ENCODE measurements around the gene CPAMD8.
"Not testable (repeated sequence)": the region's sequence is repeated elsewhere in the genome, so short reads cannot be mapped to it uniquely, and the experiment has no call there.

The CPAMD8 gene

DNA sequence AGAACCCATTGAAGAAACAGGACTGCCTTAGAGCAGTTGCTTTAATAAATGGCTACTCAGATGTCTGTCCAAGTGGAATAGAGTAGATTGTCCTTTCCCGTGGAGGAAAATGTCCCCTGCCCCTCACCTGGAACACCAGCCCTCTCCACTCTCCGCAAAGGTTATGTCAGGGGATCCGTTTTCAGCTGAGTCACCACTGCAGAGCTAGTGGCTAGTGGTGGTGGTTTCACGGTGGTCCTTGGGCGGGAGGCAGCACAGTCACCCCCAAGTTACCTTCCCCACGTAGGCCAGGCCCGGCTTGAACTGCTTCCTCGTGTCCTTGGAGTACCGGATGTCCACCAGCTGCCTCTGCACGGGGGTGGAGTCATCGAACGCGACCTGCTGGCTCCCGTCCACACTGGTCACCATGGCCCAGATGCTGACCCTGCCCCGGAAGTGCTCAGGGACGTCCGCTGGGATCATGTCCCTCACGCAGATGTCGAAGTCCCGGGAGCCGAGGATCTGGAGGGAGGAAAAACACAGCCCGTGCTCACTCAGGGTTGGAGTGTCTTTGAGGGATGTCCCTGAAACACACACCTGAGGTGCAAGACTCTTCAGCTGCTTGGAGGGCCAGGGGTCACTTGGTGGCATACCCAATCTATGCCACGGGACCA is 29.6 kb downstream of the CPAMD8 start:
- DNase-seq = not testable (repeated sequence)

DNA sequence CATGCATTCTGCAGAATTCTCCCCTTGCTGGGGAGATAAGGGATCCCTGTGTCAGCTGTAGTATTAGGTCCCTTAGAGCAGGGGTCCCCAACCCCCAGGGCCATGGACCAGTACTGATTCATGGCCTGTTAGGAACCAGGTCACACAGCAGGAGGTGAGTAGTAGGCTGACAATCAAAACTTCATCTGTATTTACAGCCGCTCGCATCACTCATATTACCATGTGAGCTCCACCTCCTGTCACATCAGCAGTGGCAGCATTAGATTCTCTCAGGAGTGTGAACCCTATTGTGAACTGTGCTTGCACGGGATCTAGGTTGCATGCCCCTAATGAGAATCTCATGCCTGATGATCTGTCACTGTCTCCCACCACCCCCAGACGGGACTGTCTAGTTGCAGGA is 37.9 kb downstream of the CPAMD8 start:
- DNase-seq = no peak

DNA sequence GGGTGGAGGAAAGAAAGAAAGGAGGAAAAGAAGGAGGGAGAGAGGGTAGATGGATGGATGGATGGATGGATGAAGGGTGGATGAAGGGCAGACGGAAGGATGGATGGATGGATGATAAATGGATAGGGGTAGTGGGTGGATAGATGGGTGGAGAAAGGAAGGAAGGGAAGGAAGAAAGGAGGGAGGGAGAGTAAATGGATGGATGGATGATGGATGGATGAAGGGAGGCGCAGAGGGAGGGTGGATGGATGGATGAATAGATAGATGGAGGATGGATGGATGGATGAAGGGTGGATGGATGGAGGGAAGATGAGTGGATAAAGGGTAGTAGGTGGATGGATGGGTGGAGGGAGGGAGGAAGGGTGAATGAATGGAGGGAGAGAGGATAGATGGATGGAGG is 41.2 kb downstream of the CPAMD8 start:
- no peak for DNase-seq

DNA sequence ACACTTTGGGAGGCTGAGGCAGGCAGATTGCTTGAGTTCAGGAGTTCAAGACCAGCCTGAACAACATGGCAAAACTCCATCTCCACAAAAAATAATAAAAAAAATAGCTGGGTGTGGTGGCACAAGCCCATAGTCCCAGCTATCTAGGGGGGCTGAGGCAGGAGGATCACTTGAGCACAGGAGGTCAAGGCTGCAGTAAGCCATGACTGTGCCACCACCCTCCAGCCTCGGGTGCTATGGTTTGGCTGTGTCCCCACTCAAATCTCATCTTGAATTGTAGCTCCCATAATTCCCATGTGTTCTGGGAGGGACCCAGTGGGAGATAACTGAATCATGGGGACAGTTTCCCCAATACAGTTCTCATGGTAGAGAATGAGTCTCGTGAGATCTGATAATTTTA is 44.0 kb downstream of the CPAMD8 start:
- not testable (repeated sequence) for DNase-seq

DNA sequence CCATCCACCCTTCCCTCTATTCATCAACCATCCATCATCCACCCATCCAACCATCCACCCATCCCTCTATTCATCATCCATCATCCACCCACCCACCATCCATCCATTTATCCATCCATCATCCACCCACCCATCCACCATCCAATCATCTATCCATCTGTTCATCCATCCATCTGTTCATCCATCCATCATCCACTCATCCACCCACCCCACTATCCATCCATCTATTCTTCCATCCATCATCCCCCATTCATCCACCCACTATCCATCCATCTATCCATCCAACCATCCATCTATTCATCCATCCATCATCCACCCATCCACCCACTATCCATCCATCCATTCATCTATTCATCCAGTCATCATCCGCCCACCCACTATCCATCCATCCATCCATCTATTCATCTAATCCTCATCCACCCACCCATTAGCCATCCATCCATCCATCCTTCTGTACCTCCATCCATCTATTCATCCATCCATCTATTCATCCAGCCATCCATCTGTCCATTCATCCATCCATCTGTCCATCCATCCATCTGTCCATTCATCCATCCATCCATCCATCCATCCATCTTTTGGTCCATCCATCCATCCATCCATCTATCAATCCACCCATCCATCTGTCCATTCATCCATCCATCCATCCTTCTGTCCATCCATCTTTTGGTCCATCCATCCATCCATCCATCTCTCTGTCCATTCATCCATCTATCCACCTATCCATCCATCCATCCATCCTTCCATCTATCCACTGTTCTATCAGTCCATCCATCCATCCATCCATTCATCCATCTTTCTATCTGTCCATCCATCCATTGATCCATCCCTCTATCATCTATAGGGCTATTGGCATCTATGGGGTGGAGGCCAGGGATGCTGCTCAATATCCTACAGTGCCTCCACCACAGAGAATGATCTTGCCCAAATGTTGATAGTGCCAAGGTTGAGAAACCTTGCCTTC is 47.5 kb downstream of the CPAMD8 start:
- DNase-seq = no peak

DNA sequence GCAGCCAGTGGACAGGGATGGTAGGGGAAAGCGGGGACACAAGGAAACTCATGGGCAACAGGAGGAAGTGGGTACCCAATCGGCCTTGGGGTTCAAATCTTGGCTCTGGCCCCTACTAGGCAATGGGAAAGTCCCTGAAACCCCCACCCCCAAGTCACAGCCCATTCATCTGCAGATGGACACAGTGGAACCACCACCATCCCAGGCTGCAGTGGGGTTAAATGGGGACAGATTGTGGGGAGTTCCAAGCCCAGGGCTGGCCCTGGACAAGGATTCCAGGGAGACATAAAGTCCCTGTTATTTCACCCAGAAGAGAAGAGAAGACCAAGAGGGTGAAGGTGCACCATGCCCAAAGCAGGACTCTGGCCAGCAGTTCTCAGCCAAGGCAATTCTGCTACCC is 48.5 kb downstream of the CPAMD8 start:
- no peak for DNase-seq

DNA sequence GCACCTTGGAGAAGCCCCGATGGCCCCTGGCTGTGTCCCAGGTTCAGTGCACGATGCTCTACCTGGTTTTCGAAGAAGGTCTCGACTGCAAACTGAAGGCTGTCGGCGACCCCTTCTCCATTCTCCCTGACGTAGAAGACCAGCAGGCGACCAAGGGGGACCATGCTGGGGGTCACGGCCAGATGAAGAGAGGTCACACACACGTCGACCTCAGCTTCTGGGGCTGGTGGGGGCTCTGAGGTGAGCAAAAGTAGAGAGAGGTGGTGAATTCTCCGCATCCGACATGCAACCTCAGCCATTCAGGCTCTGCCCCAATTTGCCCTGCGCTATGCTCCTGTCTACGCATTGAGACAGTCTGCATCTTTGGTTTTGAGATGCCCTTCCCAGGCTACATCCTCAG is 49.3 kb downstream of the CPAMD8 start:
- DNase-seq = no peak

DNA sequence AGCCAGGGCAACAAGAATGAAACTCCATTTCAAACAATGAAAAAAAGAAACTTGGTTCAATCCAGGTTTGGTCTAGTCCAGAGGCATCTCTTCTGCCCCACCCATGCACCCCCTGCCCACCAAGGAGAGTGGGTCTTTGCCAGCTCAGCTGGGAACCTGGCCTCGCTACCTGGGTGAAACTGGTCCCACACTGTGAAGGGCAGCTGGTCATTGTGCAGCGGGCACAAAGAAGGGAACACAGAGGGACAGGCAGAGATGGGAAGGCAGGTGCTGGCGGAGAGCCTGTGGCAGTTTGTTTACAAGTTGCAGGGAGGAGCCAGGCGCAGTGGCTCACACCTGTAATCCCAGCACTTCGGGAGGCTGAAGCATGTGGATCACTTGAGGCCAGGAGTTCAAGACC is 50.2 kb downstream of the CPAMD8 start:
- no peak for DNase-seq

DNA sequence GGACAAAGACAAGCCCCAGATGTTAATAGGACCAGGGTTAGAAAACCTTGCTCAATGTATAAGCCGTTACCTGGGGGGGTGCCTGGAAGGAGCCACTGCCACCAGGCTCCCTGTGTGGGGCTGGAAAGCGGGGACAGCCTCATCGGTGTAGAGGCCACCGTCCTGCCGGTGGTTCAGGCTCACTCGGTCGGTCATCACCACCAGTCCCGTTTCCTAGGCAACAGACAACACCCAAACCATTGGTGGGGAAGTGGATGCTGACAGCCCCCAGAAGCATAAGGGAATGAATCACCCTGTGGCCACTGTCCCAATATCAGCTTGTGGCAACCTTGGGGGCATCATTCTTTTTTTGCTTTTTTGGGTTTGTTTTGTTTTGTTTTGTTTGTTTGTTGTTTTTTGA is 55.8 kb downstream of the CPAMD8 start:
- DNase-seq = no peak

DNA sequence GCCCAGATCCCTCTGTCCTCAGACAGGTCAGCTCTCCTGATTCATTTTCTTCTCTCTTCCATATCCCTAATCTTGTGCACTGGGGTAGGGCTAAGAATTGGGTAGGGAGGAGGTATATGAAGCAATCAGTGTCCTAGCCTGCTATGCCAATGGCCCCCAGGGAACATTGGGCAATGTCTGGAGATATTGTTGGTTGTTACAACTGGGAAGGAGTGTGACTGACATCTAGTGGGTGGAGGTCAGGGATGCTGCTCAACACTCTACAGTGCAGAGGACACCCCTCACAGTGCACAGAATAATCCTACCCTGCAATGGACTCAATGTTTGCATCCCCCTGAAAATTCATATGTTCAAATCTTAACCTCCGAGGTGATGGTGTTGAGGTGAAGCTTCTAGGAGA is 57.5 kb downstream of the CPAMD8 start:
- no peak for DNase-seq

DNA sequence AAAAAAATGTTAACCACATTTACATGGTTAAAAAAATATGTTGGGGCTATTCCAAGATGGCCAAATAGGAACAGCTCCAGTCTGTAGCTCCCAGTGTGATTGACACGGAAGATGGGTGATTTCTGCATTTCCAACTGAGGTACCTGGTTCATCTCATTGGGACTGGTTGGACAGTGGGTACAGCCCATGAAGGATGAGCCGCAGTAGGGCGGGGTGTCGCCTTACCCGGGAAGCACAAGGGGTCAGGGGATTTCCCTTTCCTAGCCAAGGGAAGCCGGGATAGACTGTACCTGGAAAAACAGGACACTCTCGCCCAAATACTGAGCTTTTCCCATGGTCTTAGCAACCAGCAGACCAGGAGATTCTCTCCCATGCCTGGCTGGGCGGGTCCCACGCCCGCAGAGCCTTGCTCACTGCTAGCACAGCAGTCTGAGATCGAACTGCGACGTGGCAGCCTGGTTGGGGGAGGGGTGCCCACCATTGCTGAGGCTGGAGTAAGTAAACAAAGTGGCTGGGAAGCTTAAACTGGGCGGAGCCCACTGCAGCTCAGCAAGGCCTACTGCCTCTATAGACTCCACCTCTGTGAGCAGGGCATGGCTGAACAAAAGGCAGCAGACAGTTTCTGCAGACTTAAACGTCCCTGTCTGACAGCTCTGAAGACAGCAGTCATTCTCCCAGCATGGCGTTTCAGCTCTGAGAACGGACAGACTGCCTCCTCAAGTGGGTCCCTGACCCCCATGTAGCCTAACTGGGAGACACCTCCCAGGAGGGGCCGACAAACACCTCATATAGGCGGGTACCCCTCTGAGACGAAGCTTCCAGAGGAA is 65.4 kb downstream of the CPAMD8 start:
- peak; percentile 24 for DNase-seq

DNA sequence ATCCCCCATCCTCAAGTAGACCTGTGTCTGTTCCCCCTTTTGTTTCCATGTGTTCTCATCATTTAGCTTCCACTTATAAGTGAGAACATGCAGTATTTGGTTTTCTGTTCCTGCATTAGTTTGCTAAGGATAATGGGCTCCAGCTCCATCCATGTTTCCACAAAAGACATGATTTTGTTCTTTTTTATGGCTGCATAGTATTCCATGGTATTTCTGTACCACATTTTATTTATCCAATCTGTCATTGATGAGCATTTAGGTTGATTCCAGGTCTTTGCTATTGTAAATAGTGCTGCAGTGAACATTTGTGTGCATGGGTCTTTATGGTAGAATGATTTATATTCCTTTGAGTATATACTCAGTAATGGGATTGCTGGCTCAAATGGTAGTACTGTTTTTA is 68.3 kb downstream of the CPAMD8 start:
- DNase-seq = not testable (repeated sequence)

DNA sequence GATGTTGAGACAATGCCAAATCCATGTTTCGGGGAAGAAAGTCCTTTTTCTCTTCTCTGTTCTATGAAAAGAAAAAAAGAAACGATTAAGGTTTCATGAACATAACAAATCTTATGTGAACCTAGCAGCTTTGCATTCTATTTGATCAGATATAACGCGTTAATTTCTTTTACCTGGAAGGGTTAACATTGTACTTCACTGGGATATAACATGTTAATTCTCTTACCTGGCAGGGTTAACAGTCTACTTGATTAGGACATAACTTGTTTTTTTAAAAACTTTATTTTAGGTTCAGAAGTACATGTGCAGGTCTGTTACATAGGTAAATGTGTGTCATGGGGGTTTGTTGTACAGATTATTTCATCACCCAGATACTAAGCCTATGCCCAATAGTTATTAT is 68.8 kb downstream of the CPAMD8 start:
- DNase-seq = no peak

DNA sequence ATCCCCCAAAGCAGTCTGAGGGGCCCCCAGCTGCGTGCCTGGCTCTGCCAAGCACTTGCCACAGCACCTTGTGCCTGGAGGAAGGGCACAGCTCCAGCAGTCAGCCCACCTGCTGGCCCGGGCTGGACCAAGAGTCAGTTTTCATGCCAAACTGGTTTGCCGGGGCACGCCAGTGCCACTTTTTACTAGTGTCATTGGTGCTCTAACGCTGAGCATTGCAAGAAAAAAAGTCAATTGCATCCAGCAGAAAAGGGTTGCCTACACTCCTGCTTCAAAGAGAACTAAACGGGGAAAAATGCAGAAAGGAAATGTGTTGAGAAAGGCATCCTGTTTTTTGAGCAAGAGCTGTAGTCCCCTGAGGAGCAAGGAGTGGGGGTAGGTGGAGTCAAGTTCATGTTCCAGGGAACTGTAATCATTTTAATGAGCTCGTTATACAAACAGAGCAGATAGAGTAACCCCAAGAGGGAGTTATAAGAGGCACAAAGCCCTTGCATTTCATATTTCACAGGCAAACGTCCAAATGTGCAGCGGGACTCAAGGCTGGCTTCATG is 69.4 kb downstream of the CPAMD8 start:
- DNase-seq = peak; percentile 42

DNA sequence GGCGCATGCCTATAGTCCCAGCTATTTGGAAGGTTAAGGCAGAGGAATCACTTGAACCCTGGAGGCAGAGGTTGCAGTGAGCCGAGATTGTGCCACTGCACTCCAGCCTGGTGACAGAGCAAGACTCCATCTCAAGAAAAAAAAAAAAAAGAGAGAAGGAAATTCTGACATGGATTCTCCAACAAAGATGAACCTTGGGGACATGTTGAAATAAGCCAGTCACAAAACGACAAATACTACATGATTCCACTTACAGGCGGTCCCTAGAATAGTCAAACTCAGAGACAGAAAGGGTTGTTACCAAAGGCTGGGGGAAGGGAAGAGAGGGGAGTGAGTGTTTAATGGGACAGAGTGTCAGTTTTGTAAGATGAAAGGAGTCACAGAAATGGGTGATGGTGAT is 71.4 kb downstream of the CPAMD8 start:
- DNase-seq = no peak

DNA sequence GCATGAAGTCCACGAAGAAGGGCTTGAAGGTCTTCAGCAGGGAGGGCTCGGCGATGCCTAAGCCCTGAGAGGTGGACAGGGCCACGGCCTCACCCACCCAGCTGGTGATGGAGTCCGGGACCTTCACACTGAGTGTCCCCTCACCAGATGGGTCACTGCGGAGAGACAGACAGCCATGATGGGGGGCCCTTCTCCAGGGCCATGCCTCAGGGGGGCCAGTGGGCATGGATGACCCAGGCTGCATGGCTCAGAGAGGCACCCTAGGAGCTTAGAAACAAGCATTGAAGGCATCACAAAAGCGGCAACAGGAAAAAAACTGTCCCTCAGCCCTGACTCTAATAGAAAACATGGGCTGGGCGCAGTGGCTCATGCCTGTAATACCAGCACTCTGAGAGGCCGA is 74.6 kb downstream of the CPAMD8 start:
- no peak for DNase-seq

DNA sequence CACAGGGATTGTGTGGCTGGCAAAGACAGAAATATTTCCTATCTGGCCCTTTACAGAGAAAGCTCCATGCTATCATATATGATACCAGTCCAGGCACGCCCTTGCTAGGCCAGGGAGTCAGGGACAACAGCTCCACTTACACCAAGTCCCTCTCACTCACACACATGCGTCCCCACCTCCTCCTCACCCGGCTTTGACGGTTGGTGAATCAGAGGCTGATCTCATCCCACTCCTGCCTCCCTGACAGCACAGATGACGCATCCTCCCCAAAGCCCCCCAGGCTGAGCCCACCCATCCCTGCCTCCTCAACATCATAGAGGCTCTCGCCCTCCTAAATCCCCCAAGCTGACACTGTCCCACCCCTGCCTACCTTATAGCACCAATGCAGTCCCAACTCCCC is 75.1 kb downstream of the CPAMD8 start:
- DNase-seq = no peak

DNA sequence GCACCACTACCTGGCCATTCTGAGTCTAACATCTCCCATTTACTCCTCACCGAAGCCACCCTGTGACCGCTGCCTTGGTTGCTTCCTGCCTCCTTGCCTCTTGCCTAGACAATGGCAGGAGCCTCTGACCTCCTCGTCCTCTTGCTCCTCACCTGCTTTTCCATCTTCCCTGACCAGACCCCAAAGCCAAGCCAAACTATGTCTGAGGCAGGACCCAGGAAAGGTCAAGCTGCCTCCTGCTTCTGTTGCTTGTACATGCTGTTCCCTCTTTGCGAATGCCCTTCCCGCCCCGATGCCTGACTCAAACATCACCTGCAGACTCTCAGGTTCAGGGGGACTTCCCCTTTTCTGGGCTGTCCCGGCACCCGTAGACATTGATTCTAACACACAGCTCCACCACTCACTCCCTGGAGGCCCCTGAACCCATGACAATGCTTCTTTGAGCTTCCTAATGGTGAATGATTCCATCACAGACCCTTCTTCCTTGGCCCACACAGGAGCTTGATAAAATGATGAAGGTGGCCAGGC is 77.0 kb downstream of the CPAMD8 start:
- DNase-seq = no peak

DNA sequence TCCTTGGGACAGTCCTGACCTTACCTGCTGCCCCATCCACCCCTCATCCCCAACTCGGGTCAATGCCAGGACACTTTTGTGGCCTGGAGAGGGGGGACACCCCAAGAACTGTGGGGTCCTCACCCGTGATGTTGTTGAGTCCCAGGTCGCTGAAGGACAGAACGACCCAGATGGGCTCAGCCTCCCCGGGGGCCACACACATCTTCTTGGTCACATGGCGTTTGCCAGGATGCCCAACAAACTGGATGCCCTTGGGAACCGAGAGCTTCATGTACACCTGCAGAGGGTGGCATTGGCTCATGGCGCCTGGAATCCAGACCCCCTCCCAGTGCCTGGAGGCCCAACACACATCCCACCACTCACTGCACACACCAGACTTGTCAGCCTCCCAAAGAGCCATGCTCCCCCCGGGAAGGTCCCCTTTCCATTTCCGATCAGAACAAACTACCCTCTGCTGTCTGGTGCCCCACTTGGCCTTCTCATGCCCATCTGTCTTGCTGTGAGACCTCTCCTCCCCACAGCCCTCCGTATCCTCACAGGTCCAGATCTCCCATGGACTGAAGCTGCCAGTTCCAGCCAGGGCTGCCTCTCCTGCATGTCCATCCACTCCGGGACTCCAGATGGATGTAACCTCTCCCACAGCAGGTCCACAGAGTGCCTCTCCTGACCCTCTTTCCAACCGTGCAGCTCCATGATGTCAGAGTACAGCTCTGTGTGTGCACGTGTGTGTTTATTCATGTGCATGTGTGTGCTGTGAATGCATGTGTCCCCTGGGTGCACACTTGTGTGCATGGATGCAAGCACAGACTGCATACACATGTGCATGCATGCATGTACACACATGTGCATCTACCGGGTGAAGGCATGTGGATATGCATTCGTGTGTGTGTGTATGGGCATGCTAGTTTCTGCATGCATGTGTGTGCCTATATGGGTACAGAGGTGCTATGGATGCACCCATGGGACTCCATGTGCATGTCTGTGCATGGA is 79.4 kb downstream of the CPAMD8 start:
- no peak for DNase-seq

DNA sequence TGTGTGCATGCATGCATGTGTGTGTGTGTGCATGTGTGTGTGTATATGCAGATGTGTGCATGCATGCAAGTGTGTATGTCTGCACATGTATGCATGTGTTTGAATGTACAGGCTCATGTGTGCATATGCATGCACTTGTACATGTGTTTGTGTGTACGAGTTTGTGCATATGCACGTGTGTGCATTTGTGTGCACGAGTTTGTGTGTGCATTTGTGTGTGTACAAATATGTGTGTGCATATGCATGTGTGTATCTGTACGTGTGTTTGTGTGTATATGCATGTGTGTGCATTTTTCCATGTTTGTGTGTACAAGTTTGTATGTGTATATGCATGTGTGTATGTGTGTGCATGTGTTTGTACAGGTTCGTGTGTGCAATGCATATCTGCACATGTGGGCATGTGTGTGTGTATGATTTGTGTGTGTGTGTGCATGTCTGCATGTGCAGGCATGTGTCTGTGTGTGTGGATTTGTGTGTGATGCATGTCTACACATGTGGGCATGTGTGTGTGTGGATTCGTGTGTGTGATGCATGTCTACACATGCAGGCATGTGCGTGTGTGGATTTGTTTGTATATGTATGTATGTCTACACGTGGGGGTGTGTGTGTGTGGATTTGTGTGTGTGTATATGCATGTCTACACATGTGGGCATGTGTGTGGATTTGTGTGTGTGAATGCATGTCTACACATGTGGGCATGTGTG is 80.7 kb downstream of the CPAMD8 start:
- DNase-seq = no peak

DNA sequence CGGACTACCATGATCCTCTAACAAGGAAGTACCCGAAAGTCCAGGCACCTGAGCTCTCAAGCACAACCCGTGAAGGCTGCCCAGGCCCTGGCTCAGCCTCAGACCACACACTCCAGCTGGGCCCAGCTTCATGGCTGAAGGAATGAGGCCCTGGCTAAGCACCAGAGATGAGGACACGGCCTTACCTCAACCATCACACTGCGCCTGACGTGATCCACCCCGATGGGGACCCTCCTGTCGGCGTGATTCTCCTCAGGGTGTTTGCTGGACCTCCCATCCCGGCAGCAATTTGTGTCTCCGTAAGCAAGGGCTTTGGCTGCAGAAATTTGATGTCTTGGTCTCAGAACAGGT is 81.3 kb downstream of the CPAMD8 start:
- no peak for DNase-seq

Measured in eye (tissue), 1 donor.